HG02678 (cell line): ENCODE data around the gene NR5A1.

Experiments
- ATAC-seq: cut with Tn5 transposase; IDR thresholded peaks from one replicate; pipeline ENCODE4 v1.9.1; 2021; ENCODE audit warnings: mild to moderate bottlenecking, moderate library complexity; ENCODE audit not compliant: unreplicated experiment

NR5A1 gene

DNA sequence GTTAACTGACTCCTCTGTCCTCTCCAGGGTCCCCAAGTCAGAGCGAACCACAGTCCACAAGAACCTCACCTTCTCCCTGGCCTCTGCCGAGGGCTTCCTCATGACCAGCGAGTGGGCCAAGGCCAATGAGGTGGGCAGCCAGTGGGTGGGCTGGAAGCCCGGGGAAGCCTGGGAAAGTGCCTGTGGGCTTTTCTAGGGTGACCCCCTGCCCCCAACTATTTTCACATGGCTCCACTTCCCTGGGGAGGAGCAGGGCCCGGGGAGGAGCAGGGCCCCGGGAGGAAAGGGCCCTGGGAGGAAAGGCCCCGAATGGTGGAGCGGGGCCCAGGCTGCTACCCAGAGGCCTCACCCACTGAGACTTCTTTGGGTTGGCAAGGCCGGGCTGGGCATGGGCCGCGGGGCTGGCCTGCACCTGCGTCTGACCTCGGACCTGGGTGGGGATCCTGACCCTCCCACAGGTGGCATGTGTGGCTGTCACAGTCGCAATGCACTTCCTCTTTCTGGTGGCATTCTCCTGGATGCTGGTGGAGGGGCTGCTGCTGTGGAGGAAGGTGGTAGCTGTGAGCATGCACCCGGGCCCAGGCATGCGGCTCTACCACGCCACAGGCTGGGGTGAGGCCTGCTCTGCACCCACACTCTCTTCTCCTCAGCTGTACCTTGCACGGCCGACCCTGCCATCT is 39.0 kb downstream of the NR5A1 start:
- ATAC-seq = no peak

DNA sequence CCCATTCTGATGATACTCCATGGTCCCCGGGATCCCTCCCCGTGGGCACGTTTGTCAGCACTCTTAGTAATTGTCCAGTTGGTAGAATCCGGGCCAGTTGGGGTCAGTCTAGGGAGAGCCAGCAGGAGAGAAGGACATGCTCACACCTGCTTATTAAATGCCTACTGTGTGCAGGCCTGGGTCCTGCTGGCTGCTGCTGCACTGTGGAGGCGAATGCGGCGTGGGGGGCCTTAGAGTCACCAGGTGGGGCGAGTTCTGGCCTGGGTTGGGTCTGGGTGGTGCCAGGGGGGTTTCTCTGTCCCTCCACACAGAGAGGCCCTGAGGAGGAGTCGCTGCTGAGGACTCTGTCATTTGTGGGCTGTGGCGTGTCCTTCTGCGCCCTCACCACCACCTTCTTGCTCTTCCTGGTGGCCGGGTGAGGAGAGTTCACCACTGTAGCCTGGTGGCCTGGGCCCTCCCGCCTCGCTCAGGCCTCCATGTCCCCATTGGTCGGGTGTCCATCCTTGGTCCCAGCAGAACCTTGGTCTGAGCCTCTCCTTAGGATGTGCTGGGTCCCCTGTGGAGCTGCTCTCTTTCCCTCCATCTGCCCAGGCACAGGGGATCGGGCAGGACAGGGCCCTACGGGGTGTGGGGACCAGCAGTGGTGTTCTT is 39.7 kb downstream of the NR5A1 start:
- ATAC-seq = no peak

DNA sequence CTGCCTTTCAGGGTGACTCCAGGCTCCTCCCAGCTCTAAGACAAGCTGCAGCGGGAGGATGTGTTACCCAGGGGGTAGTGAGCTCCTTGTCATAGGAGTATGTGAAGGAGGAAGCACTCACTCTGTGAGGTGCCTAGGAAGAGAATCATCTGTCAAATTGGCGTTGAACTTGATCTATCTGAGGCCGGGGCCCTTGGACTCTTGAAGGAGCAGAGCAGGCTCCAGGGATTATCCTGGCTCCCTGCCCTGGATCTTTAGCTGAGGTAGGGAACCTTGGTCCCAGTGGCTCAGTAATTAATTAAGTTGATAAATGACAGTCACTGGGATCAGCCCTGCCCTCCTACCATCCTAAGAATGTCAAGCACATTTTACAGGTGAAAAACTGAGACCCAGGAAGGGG is 41.5 kb downstream of the NR5A1 start:
- no peak for ATAC-seq

DNA sequence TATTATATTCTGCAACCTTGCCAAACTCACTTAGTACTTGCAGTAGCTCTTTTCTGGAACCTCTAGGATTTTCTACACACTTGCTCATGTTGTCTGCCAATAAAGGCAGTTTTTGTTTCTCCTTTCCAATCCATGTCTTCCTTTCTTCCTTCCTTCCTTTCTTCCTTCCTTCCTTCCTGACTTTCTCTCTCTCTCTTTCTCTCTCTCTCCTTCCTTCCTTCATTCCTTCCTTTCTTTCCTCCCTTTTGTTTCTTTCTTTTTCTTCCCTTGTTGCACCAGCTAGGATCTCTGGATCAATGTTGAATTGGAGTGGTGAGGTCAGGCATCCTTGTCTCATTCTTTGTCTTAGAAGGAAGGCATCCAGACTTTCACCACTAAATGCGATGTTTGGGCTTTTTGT is 44.5 kb downstream of the NR5A1 start:
- ATAC-seq = no peak

DNA sequence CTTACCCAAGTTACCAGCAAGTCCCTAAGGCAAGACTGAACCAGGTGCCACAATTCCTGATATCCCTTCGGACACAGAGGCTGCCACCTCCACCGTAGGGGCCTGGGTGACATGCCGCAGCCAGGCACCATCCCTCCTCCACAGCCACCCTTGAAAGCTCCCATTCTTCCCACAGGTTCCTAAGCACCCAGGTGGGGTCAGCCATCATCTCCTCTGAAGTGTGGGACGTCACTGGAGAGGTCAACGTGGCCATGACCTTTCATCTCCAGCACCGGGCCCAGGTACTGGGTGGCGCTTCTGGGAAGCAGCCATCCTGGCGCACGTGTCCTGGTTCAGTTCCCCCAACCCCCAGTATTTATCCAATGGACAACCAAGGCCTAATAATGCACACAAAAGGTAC is 48.8 kb downstream of the NR5A1 start:
- ATAC-seq = no peak

DNA sequence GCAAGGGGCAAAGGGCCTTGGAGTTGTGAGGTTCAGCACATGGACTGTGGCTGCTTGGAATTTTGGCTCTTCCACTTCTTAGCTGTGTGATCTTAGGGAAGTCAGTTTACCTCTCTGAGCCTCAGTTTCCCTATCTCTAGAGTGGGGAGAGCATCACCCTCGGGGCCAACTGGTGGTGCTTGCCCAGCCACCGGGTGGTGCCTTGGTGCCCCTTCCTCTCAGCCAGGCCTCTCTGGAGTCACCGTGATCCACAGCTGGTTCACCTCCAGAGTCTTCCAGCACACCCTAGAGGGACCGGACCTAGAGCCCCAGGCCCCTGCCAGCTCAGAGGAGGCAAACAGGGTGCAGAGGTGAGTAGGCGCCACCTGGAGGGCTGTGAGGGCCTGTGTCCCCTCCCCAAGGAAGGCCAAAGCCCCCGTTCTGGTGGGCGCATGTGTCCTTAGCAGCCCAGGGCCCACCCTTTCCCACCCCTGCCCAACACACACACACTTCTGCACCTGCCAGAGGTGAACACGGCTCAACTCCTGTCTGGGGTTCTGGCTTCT is 49.2 kb downstream of the NR5A1 start:
- no peak for ATAC-seq

DNA sequence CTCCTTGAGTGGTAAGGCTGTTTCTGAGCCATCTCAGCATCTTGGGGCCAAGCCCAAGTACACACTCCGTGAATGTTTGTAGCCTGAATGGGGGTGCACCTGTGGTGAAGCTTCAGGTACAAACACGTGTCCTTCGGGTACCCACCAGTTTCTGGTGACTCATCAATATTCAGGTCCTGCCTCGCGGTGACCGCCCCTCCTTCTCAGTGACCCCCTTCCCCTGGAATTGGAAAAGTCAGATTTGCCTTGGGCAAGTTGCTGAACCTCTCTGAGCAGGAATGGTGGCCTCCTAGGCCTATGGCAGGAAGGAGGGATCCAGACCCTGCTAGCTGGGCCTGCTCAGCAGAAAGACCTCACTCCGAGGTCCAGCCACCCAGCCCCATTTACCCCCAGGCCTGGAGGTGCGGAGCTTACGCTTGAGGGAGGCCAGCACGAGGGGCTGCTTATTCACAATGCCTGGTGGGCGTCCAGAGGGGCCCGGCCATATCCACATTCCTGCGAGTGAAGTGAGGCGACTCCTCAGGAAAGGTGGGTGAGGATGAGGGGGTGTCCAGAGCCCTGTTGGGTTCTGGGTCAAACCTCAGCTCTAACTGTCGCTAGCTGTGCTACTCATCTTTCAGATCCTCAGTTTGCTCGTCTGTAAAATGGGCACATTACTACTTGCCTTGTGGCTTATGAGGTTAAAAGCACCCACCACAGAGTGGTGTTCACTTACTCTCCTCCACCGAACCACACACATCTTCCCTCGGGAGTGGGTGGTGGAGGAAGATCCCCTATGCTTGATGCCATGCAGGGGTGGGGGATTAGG is 49.9 kb downstream of the NR5A1 start:
- ATAC-seq = no peak

DNA sequence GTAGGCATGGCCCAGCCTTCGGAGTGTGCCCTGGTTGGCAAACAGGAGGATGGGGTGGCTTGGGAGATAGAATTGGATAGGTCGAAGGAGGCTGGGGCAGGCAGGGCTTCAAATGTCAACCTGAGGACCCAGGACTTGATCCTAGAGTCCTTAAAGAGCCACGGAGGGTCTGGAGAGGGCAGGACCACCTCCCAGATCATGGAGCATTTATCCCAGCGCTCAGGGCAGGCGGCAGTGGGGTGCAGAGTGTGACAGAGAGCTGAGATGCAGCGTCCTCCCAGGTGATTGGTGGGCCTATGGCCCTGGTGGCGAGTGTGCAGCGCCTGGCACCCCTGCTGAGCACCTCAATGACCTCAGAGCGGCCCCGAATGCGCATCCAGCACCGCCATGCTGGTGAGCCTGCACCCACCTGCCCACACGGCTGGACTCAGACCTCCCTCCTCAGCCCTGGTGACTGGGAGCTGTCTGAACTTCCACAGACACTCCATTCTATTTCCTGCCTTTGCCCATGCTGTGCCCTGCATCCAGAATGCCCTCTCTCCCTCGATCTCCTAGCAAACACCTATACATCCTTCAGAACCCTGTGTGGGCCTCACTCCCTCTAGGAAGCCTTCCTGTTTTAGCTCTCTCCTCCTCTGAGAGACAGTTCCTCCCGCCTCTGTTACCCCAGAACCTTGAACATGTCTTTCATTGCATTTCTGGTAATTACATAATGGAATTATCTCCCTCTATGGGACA is 50.7 kb downstream of the NR5A1 start:
- no peak for ATAC-seq

DNA sequence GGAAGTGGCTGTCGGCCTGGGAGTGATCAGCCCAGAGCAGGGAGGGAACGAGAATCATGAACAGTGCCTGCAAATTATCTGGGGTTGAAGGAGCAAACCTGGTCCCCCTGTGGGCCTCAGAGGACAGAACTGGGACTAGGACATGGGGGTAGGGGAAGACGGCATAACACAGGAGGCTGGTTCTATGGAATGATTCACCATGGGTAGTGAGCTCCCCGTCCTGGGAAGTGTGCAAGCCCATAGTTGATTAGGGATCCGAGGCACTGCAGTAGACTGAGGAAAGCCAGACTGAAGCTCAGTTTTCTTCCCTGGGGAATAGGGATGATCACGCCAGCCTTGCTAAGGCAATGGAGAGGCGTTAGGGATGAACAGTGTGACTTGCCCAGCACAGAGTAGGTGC is 51.4 kb downstream of the NR5A1 start:
- no peak for ATAC-seq

DNA sequence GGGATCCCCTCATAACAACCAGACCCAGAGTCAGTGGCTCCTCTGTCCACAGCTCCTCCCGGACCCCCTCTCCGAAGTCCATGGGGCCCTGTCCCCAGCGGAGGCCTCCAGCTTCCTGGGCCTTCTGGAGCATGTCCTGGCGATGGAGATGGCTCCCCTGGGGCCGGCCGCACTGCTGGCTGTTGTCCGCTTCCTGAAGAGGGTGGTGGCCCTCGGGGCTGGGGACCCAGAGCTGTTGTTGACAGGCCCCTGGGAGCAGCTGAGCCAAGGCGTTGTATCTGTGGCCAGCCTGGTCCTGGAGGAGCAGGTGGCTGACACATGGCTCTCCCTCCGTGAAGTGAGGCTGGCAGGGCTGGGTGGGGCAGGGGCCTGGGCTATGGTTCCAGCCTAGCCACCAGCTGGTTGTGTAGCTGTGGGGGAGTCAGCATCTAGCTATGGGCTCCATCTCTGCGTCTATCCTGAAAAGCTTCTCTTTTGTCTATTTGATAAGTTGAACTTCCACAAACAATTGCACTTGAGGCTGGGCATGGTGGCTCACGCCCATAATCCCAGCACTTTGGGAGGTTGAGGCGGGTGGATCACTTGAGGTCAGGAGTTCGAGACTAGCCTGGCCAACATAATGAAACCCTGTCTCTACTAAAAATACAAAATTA is 52.3 kb downstream of the NR5A1 start:
- no peak for ATAC-seq

DNA sequence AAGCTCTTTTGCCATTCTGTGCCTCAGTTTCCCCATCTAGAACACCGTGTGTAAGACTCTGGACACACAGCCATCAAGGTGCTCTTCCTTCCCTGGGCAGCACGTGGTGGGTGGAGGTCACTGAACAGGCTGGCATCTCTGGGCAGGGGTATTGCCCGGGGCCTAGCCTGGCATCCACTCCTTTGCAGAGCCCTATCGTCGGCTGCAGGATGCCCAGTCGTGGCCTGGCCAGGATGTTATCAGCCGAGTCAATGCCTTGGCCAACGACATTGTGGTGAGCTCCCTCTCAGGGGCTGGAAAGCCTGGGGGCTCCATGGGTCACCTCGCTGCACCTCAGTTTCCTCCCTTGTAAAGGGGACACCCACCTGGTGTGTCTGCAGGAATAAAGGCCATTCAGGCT is 52.9 kb downstream of the NR5A1 start:
- no peak for ATAC-seq

DNA sequence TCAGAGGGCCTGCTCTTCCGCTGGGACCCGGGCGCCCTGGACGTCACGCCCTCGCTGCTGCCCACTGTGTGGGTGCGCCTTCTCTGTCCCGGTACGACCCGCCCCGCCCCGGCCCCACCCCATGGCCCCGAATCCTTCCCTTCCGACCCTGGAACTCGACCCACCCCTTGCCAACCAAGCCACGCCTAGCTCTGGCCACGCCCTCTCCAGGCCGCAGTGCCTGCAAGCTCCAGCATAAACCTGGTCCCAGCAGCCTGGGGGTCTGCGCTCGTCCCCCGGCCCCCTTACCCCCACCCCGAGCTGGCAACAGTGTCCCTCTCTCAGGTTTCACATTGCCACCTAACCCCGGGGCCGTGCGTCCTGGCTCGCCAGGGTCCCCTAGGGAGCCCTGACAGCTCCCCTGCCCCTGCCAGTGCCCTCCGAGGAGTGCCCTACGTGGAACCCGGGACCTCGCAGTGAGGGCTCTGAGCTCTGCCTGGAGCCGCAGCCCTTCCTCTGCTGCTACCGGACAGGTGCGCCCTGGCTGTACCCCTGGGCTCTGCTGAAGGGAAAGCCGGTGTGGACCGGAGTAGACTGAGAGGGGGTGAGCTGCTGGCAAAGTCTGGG is 53.5 kb downstream of the NR5A1 start:
- ATAC-seq = no peak

DNA sequence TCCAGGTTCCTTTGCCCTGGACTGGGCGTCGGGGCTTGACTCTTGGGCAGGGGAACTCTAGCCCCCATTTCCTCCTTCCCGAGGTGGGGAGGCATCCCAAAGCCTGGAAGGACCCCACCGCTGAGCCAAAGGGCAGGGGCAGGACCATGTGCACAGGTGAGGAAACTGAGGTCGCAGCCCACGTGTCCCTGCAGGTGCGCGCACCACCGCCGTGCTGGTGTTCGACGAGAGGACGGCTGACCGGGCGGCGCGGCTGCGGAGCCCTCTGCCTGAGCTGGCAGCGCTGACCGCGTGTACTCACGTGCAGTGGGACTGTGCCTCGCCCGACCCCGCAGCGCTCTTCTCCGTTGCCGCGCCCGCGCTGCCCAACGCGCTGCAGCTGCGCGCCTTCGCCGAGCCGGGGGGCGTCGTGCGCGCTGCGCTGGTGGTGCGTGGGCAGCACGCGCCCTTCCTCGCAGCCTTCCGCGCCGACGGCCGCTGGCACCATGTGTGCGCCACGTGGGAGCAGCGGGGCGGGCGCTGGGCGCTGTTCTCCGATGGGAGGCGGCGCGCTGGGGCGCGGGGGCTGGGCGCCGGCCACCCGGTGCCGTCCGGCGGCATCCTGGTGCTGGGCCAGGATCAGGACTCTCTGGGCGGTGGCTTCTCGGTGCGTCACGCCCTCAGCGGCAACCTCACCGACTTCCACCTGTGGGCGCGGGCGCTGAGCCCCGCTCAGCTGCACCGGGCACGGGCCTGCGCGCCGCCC is 54.2 kb downstream of the NR5A1 start:
- ATAC-seq = no peak

DNA sequence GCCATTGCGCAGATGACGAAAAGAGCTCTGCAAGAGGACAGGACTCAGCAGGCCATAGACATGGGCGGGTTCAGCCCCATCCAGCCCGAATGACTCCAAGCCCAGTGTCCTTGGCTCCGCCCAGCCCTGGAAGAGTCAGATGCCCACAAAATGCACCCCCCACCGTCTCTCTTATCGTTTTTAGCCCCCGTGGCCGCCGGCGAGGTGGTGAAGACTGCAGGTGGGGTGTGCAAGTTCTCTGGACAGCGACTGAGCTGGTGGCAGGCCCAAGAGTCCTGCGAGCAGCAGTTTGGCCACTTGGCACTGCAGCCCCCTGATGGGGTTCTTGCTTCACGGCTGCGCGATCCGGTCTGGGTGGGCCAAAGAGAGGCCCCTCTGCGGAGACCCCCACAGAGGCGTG is 54.9 kb downstream of the NR5A1 start:
- ATAC-seq = no peak

DNA sequence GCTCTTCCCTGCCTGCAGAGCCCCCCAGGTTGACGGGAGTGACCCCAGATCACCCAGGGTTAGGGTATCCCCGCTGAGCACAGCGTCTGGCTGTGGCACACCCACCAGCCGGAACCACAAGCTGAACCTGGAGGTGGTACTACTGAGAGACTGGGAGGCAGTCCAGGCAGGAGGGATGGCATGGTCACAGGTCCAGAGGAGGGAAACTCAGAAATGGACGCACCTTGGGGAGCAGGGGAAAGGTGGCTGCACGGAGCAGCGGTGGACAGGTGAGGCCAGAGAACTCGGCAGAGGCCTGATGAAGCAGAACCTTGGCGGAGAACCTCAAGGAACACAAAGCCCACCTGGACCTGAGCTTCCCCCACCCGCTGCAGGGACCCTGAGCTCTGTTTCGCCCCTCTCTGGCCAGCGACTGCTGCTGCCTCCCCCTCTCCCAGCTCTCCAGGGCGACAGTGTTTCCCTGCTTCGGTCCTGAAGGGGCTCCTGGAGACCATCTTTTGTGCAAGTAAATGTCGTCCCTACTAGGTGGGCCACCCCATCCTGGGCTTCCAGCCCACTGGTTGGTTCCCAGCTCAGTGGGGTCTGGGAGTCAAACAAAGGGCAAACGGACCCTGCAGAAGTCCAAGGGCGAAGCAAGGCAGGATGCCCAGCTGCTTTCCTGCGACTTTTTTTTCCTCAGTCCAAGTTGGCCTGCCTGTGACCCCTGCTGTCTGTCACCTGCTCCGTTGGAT is 56.1 kb downstream of the NR5A1 start:
- ATAC-seq = no peak

DNA sequence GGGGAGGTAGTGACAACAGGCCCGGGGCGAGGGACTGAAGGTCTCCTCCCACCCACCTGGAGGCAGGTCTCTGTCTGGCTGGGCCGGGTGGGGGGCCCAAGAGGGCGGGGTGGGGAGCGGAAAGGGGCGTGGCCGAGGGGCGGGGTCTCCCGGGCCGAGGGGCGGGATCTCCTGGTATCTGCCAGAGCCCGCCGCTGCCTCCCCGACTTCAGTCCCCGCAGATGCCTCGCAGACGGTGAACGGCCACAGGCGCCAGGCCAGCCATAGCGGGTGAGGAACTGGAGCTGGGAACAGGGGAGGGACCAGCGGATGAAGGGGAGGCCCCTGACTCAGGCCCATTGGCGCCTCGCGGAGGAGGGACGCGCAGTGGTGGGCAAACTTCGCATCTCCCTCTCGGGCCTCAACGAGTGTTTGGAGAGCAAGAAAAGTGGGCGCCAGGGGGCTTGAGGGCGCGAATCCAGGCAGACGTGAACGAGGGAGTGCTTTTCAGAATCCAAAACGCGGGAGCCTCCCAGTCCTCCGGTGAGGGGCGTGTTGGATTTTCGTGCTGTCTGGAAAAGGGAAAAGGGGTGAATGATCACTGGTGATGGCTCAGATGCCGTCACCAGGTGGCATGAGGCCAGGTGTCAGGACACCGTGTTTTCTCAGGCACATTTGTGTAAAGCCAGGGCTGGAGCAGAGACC is 56.8 kb downstream of the NR5A1 start, which contains the start of gene ADGRD2:
Gene ADGRD2 (plus strand): TSS at position 211 of the 684 bp plus-strand sequence. CDS start 1,216 bp downstream, outside the sequence.
- no peak for ATAC-seq

DNA sequence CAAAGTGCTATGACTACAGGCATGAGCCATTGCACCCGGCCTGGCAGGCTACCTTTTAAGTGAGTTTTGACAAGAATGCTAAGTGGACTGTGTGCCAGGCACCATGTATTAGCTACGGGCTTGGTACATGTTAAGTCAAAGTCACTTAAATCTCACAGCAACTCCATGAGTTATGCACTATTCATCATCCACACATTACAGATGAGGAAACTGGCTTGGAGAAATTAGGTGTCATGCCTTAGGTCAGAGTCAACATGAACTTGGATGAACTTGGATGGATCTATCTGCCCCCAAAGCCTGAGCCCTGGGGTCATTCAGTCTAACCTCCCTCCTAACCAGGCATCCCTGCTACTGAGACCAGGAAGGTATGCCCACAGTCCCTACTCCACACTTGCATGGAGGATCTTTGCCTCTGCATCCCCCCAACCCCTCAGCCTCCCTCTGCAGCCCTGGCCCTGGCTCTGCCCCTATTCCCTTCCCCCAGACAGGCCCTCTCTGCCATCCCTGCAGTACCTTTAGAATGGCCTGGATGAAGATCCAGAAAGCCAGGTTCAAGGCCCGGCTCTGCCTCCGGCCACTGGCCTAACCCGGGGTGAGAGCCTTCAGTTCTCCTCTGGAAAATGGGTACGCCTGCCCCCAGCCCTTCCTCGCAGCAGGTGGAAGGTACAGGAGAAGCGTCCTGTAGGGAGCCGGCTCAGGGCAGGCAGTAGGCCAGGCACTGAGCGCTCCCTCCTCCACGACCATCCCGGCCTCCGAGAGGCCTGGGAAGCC is 57.6 kb downstream of the NR5A1 start:
- ATAC-seq = no peak
